HG02623 (cell line): ENCODE measurements around the gene PRPF18.

Experiments
- ATAC-seq: cut with Tn5 transposase; IDR thresholded peaks from one replicate; pipeline ENCODE4 v1.9.1; 2021; ENCODE audit warnings: moderate library complexity; ENCODE audit not compliant: unreplicated experiment

PRPF18 gene

DNA sequence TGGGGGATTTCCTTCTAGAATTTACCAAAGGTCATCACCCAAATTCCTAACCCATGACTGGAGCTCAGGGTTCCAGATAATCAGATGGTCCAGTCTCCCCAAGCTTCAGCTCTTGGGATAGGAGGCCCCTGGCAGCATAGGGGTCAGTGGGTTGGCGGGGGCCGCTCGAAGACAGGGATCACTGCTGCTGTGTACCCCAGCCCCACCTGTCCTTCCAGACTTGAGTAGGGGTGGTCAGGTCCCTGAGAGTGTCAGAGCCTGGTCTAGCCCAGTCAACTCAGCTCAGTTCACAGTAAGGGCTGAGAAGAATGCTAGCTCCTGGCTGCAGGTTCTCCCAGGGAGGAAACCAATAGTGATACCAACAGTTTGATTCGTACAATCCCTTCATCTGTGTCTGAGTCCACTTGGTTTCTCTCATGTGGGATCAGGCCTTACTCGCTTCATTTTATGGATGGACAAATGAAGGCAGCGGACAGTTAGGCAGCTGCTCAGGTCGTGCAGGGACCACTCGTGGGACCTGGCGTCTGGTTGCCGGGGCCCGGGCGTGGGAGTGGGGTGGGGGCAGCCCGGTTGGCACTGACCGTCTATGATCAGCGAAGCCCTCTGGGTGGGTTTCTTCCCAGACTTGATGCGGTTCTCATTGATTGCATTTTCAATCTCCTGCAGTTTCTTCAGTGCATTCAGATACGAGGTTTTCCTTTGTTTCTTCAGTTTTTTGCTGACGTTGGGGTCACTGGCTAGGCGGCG is 78.9 kb downstream of the PRPF18 start:
- ATAC-seq, result no peak

- no peak for ATAC-seq
These were observed 81.4 kb downstream of the PRPF18 start for GRCh38 chr10:13668126-13668525.

GRCh38 chr10:13669182-13669855 is 82.6 kb downstream of the PRPF18 start:
- ATAC-seq, result no peak

GRCh38 chr10:13669901-13670300 is 83.1 kb downstream of the PRPF18 start:
- no peak for ATAC-seq

DNA sequence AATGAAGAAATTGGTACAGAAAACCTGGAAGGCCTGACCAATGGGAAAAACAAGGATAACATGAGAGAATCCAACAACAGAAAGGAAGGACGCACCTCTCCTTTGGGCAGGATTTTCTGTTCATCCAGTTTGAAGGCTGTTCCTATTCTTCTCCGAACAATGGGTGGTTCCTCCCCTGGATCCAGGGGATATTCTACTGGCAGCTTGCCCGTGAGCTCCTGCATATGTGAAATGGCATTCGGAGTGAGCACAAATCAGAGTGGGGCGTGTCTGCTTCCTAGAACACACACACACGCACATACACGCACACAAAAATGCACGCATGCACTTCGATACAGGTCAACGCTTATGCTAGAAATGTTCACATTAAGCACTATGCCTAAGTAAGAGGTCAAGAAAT is 83.5 kb downstream of the PRPF18 start:
- ATAC-seq, result no peak

DNA sequence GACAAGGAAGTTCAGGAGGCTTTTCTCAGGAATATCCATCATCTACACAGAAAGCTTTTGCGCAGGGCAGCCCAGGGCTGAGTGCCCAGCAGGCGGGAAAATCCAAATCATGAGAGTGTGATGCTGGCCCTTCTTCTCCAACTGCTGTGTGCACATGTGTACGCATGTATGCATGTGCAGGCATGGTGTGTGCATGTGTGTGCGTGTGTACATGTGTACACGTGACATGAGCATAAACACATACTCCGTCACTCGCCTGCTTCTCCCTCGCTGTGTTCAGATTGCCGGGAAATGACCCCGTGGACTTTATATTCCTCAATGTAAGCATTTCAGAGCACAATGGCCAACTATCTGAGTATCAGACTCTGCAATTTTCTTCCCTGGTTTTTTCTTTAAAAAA is 85.1 kb downstream of the PRPF18 start:
- ATAC-seq, result no peak

DNA sequence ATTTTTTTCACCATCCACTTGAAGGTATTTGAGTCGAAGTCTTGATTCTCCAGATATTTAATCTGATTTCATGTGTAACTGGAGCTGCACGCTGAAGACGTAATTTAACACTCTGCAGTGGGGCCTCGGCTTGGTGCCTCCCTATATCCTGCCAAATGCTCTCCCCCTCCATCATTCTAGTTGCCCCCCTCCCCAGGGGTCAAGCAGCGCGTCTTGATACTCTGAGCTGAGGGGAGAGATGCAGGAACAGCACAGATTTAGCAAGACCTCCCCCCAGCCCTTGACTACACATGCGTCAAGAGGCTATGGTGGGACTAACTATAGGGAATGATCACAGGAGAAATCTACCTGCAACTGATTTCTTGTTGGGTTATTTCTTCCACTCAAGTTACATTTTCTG is 85.8 kb downstream of the PRPF18 start:
- no peak for ATAC-seq

GRCh38 chr10:13673156-13673555 is 86.4 kb downstream of the PRPF18 start:
- no peak for ATAC-seq

- no peak for ATAC-seq
These were observed 88.2 kb downstream of the PRPF18 start for GRCh38 chr10:13674645-13675588.

- no peak for ATAC-seq
These were observed 91.5 kb downstream of the PRPF18 start for GRCh38 chr10:13678101-13678843.
